ENCODE results near the gene MATN1. TPM values are rescaled to one million over a fixed set of nuclear protein-coding genes. Genes with fewer than 3 reads are reported as not detected.
A peak's percentile ranks its signal among the peaks of the same experiment; 100 is the strongest.

Gene MATN1
- total and polyA plus RNA-seq, 2 of the 4 experiments (the other 2 are of a cell fraction): 0.27 TPM; not detected in 1

DNA sequence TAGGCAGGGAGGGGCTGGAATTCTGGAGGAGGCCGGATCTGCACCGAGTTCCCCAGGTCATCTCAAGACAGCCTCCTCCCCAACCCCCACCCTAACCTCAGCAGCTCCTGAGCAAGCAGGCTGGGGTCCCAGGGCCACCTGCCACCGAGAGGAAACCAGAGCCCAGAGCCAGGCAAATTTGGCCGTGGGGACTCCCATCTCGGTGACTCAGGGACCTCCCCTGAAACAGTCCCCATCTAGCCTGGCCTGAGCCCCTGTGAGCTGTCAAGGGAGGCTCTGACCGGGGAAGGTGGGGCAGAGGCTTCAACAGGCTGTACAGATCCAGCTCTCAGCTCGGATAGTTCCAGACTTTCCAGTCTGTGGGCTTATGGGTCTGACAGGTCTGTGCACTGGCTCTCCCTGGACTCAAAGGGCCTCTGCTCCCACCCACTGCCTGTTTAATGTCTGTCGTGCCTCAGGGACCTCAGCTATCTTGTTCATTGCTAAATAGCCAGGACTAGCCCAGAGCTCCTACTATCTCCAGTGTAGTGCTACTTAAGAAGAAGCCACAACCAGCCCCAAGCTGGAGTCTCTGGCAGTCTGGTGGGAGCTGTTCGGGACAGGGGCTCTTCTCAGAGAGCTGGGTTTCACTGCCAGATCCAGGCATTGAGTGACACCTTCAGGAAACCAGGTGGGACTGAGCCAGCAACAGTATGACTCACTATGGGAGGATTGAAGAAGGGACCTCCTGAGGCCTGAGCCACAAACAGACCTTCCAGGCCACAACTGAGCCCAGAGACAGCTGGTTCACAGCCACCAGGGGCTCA, 25.6 kb downstream of the MATN1 start:
- CTCF ChIA-PET: no interaction called here
- intact Hi-C loops (cut with micrococcal nuclease): no loop called here

More for the DNA sequence above, 25.6 kb downstream of the MATN1 start:
- H3K9me3 ChIP-seq (ENCODE audit: control insufficient read depth, insufficient read depth, low read length): no peaks in the 10 kb centered on the region
- H2BK15ac ChIP-seq (ENCODE audit: low read depth, low read length): no peak overlapping the region
- H3K56ac ChIP-seq (ENCODE audit: extremely low read depth, insufficient read depth, low read length): no peak overlapping the region
- no peak overlapping the region for H3K18ac ChIP-seq (ENCODE audit: low read depth, low read length)
- H4K8ac ChIP-seq (ENCODE audit: low read depth in 2 of 2, low read length in 2 of 2): no peak overlapping the region
- H2BK120ac ChIP-seq (ENCODE audit: low read depth, low read length): no peak overlapping the region
- H2AK5ac ChIP-seq (ENCODE audit: low read depth, low read length): no peak overlapping the region
- no peak overlapping the region for H3K14ac ChIP-seq (replicated peaks; ENCODE audit: low read depth, low read length)
- H3K27me3 ChIP-seq (ENCODE audit: control insufficient read depth, insufficient read depth, low read length): peaks cover 17% of the 10 kb centered on the region; the same call in 1 of the 2 replicates
- ATAC-seq (ENCODE audit: low read depth) (peak; percentile 10; the same call in 1 of the 2 replicates), DNase-seq (peak; percentile 33)
- 62% methylated on average over 2 of the region's 9 CpGs; no CpG with 5 or more reads in 1 of the 2 experiments for WGBS, 2 experiments (ENCODE audit: extremely low coverage in 2 of 2, insufficient read length in 1 of 2)
- H3K27ac ChIP-seq (ENCODE audit: insufficient read depth, low read length): no peak overlapping the region
- no peak overlapping the region for H3K4me3 ChIP-seq (ENCODE audit: insufficient read depth, low read depth, low read length)
- POLR2A ChIA-PET (ENCODE audit: unreplicated experiment): no interaction called here
- dilution Hi-C loops (cut with HindIII; ENCODE audit: low sequenced_read_pairs, unreplicated experiment) (no loop called here), in situ Hi-C loops (cut with MboI; ENCODE audit: low sequenced_read_pairs) (no loop called here)
- no peak overlapping the region for H3K23ac ChIP-seq (ENCODE audit: low read depth, low read length)
- no peaks in the 10 kb centered on the region for H4K20me1 ChIP-seq (ENCODE audit: insufficient read depth, low read length)
- no peak overlapping the region for H2AK9ac ChIP-seq (replicated peaks; ENCODE audit: low read depth, low read length, poor library complexity)
- no peak overlapping the region for H2AFZ ChIP-seq (replicated peaks; ENCODE audit: low read length, poor library complexity)
- peaks cover 3% of the 10 kb centered on the region; the same call in 1 of the 2 replicates for H3K9me1 ChIP-seq (ENCODE audit: insufficient read depth, low read length)
- H3K79me1 ChIP-seq (ENCODE audit: low read depth in 1 of 2, low read length in 2 of 2): no peaks in the 10 kb centered on the region
- no peak overlapping the region for H4K91ac ChIP-seq (ENCODE audit: insufficient read depth, low read depth, low read length)
- H2BK20ac ChIP-seq (ENCODE audit: low read depth, low read length): no peak overlapping the region
- H3K4ac ChIP-seq (ENCODE audit: low read depth, low read length): no peak overlapping the region
- TF ChIP-seq, protein P1, sequence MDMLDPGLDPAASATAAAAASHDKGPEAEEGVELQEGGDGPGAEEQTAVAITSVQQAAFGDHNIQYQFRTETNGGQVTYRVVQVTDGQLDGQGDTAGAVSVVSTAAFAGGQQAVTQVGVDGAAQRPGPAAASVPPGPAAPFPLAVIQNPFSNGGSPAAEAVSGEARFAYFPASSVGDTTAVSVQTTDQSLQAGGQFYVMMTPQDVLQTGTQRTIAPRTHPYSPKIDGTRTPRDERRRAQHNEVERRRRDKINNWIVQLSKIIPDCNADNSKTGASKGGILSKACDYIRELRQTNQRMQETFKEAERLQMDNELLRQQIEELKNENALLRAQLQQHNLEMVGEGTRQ (IDR thresholded peaks at IDR 0.05; ENCODE audit: low read depth, low read length): no peak
- no peak for TF ChIP-seq MAZ (IDR thresholded peaks at IDR 0.05; ENCODE audit: borderline replicate concordance, low read depth, low read length)
- TF ChIP-seq CHD1 (IDR thresholded peaks at IDR 0.05; ENCODE audit: low read depth, low read length): no peak
- TF ChIP-seq CEBPB (IDR thresholded peaks at IDR 0.05; ENCODE audit: low read depth, low read length): no peak
- TF ChIP-seq, protein P2, sequence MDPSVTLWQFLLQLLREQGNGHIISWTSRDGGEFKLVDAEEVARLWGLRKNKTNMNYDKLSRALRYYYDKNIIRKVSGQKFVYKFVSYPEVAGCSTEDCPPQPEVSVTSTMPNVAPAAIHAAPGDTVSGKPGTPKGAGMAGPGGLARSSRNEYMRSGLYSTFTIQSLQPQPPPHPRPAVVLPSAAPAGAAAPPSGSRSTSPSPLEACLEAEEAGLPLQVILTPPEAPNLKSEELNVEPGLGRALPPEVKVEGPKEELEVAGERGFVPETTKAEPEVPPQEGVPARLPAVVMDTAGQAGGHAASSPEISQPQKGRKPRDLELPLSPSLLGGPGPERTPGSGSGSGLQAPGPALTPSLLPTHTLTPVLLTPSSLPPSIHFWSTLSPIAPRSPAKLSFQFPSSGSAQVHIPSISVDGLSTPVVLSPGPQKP (IDR thresholded peaks at IDR 0.05; ENCODE audit: borderline replicate concordance, low read depth, low read length): no peak
- no peak for TF ChIP-seq FOS (IDR thresholded peaks at IDR 0.05; ENCODE audit: low read depth, low read length)
- no peak for TF ChIP-seq RFX5 (IDR thresholded peaks at IDR 0.05; ENCODE audit: low read depth, low read length)
- TF ChIP-seq, protein P3, sequence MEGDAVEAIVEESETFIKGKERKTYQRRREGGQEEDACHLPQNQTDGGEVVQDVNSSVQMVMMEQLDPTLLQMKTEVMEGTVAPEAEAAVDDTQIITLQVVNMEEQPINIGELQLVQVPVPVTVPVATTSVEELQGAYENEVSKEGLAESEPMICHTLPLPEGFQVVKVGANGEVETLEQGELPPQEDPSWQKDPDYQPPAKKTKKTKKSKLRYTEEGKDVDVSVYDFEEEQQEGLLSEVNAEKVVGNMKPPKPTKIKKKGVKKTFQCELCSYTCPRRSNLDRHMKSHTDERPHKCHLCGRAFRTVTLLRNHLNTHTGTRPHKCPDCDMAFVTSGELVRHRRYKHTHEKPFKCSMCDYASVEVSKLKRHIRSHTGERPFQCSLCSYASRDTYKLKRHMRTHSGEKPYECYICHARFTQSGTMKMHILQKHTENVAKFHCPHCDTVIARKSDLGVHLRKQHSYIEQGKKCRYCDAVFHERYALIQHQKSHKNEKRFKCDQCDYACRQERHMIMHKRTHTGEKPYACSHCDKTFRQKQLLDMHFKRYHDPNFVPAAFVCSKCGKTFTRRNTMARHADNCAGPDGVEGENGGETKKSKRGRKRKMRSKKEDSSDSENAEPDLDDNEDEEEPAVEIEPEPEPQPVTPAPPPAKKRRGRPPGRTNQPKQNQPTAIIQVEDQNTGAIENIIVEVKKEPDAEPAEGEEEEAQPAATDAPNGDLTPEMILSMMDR (conservative IDR thresholded peaks at IDR 0.05; ENCODE audit: low read depth, low read length): 0 out of 2 replicates have a peak, but pooled peaks have one; percentile 1
- H4K5ac ChIP-seq (ENCODE audit: low read depth, low read length): no peak overlapping the region
- no peak overlapping the region for H3K9ac ChIP-seq (ENCODE audit: low read depth, low read length)
- peaks cover 4% of the 10 kb centered on the region; the same call in 1 of the 2 replicates for H3K4me1 ChIP-seq (ENCODE audit: control insufficient read depth, insufficient read depth, low read length)
- no peak overlapping the region for H2BK5ac ChIP-seq (ENCODE audit: low read depth, low read length, poor library complexity, severe bottlenecking)
- no peak overlapping the region for H3K4me2 ChIP-seq (ENCODE audit: low read depth, low read length)
- no TSS peak for BruUV-seq (replicated peaks)
- H3K36me3 ChIP-seq (ENCODE audit: control insufficient read depth, insufficient read depth, low read length): no peaks in the 10 kb centered on the region

Data from IMR-90 (cell line).